HepG2 (cell line): ENCODE data around the gene PCYT2. TPM values are rescaled to one million over a fixed set of nuclear protein-coding genes. Genes with fewer than 3 reads are reported as not detected.

Source experiments
- ARID2 ChIP-seq: sonication (generic); formaldehyde crosslinking; IDR thresholded peaks from 2 replicates; pipeline ENCODE4 v1.8.1; 2022; ENCODE audit warnings: mild to moderate bottlenecking, missing genetic modification reagents, borderline replicate concordance
- FOXP4 ChIP-seq: sonication (generic); formaldehyde crosslinking; IDR thresholded peaks from 2 replicates; pipeline ENCODE4 v1.4.0; 2020; ENCODE audit warnings: missing genetic modification reagents
- KIAA2018 ChIP-seq: sonication (generic); formaldehyde crosslinking; IDR thresholded peaks from 2 replicates; pipeline ENCODE4 v1.5.0; 2020; ENCODE audit warnings: mild to moderate bottlenecking, missing genetic modification reagents, borderline replicate concordance
- NAIF1 ChIP-seq: sonication (generic); formaldehyde crosslinking; IDR thresholded peaks from 2 replicates; pipeline ENCODE4 v1.5.0; 2020; ENCODE audit warnings: mild to moderate bottlenecking, missing genetic modification reagents, borderline replicate concordance
- POGK ChIP-seq: sonication (generic); formaldehyde crosslinking; conservative IDR thresholded peaks from 2 replicates; pipeline ENCODE4 v1.8.0; 2022; ENCODE audit warnings: mild to moderate bottlenecking, moderate library complexity, missing genetic modification reagents
- ZBED4 ChIP-seq: sonication (generic); formaldehyde crosslinking; IDR thresholded peaks from 2 replicates; pipeline ENCODE4 v1.4.0; 2020; ENCODE audit warnings: missing genetic modification reagents, borderline replicate concordance
- ZBTB8A ChIP-seq: sonication (generic); formaldehyde crosslinking; IDR thresholded peaks from 2 replicates; pipeline ENCODE4 v1.4.0; 2020; ENCODE audit warnings: mild to moderate bottlenecking, low read depth, missing genetic modification reagents, borderline replicate concordance
- ZNF292 ChIP-seq: sonication (generic); formaldehyde crosslinking; IDR thresholded peaks from 2 replicates; pipeline ENCODE4 v1.8.1; 2022; ENCODE audit warnings: mild to moderate bottlenecking, low read depth, missing genetic modification reagents, borderline replicate concordance
- ZNF337 ChIP-seq: sonication (generic); formaldehyde crosslinking; IDR thresholded peaks from 2 replicates; pipeline ENCODE4 v1.5.1; 2020; ENCODE audit warnings: missing genetic modification reagents, low read depth, mild to moderate bottlenecking, borderline replicate concordance
- ZNF563 ChIP-seq: sonication (generic); formaldehyde crosslinking; IDR thresholded peaks from 2 replicates; pipeline ENCODE4 v1.8.0; 2022; ENCODE audit warnings: mild to moderate bottlenecking, moderate library complexity, missing genetic modification reagents
- polyA plus RNA-seq, 8 experiments: library from polyadenylated mRNA; depleted of rRNA in 3 of 8; stranded (reverse) in 7 of 8; unstranded in 1 of 8; fragments of >200 nt; fragmentation: Illumina TruSeq in 4 of 8; extraction: Trizol in 4 of 8; gene quantifications; 2 replicates each; pipeline versions ENCODE4 v1.2.1 to v1.2.3, GENCODE V29; 2011 to 2016; ENCODE audit warnings: low read depth in 4 of 8, missing spikeins in 1 of 8, mixed read lengths in 1 of 8; ENCODE audit not compliant: insufficient read depth in 1 of 8
- total RNA-seq, 5 experiments: library from RNA; depleted of rRNA; stranded (reverse); fragments of >200 nt; fragmentation: Illumina TruSeq; extraction: Trizol; gene quantifications; 2 replicates each; pipeline ENCODE4 v1.2.3, GENCODE V29; 2016; ENCODE audit warnings: low read depth in 1 of 5

The PCYT2 gene
- total and polyA plus RNA-seq, 2 of the 13 experiments (the other 11 are each of a cell fraction or from before 2014, with no cell fraction given), result 147 to 297 TPM

GRCh38 chr17:81860756-81861568, 50.2 kb downstream of the PCYT2 start (continued):
- TF ChIP-seq KIAA2018 (CRISPR knock-in tag) (0 out of 2 replicates have a peak, but pooled peaks have one; percentile 70), NAIF1 (CRISPR knock-in tag) (no peak), ZBED4 (CRISPR knock-in tag) (peak; percentile 52; the same call in 1 of the 2 replicates), FOXP4 (CRISPR knock-in tag) (peak; percentile 73), POGK (peak; percentile 95), ZNF292 (CRISPR knock-in tag) (no peak), ZBTB8A (no peak; the same call in 1 of the 2 replicates), ZNF563 (CRISPR knock-in tag) (peak; percentile 93; the same call in 1 of the 2 replicates), ZNF337 (CRISPR knock-in tag) (0 out of 2 replicates have a peak, but pooled peaks have one; percentile 60), ARID2 (CRISPR knock-in tag) (no peak; the same call in 1 of the 2 replicates)
